Lower leg skin (tissue), 3 donors: ENCODE measurements around the gene SETD5.

ENCODE experiments used
- CTCF ChIP-seq, 3 donors: fragments of 450-650 bp; IDR thresholded peaks; one replicate each; pipeline ENCODE4 v1.5.1; 2016; ENCODE audit warnings: antibody characterized with exemption in 3 of 3, mild to moderate bottlenecking in 3 of 3, moderate library complexity in 2 of 3
- POLR2A ChIP-seq, 2 donors: fragments of 450-650 bp; IDR thresholded peaks; one replicate each; pipeline ENCODE4 v1.6.1; 2016 to 2017; ENCODE audit warnings: antibody characterized with exemption in 2 of 2, mild to moderate bottlenecking in 1 of 2, moderate library complexity in 1 of 2

GRCh38 chr3:9498781-9499180, 101.4 kb downstream of the SETD5 start:
- TF ChIP-seq CTCF (IDR thresholded peaks at IDR 0.05) (no peak), POLR2A (IDR thresholded peaks at IDR 0.05) (no peak)
